Tibial artery (tissue), 4 donors: ENCODE measurements around the gene MRPL4.
"Not testable (repeated sequence)": the region's sequence is repeated elsewhere in the genome, so short reads cannot be mapped to it uniquely, and the experiment has no call there.

ENCODE experiments used
- DNase-seq, 2 donors: peaks; one replicate each; pipeline ENCODE4 v3.0.0-alpha.2; 2019
- H3K27ac ChIP-seq, 2 donors: fragments of 200-600 bp; sonication (generic) in 1 of 2; 1 replicate in 1 of 2; 2 replicates in 1 of 2; pipeline ENCODE4 v1.5.1; 2018 to 2019; ENCODE audit warnings: mild to moderate bottlenecking in 1 of 2
- H3K27me3 ChIP-seq, 2 donors: fragments of 200-600 bp; sonication (generic) in 1 of 2; one replicate each; pipeline versions ENCODE4 v1.5.1 to v1.6.0; 2016 to 2019
- H3K36me3 ChIP-seq, 3 donors: fragments of 200-600 bp; sonication (generic) in 2 of 3; one replicate each; pipeline ENCODE4 v1.5.1; 2016 to 2019; ENCODE audit warnings: mild to moderate bottlenecking in 2 of 3
- H3K4me1 ChIP-seq, 4 donors: fragments of 200-600 bp; sonication (generic) in 2 of 4; 1 replicate in 3 of 4; 2 replicates in 1 of 4; pipeline ENCODE4 v1.5.1; 2016 to 2019
- H3K4me3 ChIP-seq, 2 donors: fragments of 200-600 bp; sonication (generic) in 1 of 2; 1 replicate in 1 of 2; 2 replicates in 1 of 2; pipeline ENCODE4 v1.5.1; 2018 to 2019; ENCODE audit warnings: mild to moderate bottlenecking in 2 of 2
- H3K9me3 ChIP-seq, 3 donors: fragments of 200-600 bp; sonication (generic) in 1 of 3; one replicate each; pipeline ENCODE4 v1.5.1; 2016 to 2019
- CTCF ChIP-seq, 2 experiments: fragments of 200-600 bp in 1 of 2; fragments of 450-650 bp in 1 of 2; IDR thresholded peaks; one replicate each; pipeline ENCODE4 v1.5.1; 2017 to 2019; ENCODE audit warnings: antibody characterized with exemption in 2 of 2, mild to moderate bottlenecking in 1 of 2, moderate library complexity in 1 of 2
- intact Hi-C: fragments of 100-400 bp; cut with DNase I; formaldehyde crosslinking; loops from one replicate; pipeline ENCODE4 v1.15.0; 2023; ENCODE audit warnings: low total_unique reads

The MRPL4 gene

GRCh38 chr19:10277795-10278589, 26.0 kb downstream of the MRPL4 start:
- peaks cover 0 to 15% (median 6%) of the 10 kb centered on the region in 3 donors for H3K36me3 ChIP-seq
- H3K27me3 ChIP-seq, result peaks cover 0 to 8% of the 10 kb centered on the region in 2 donors

GRCh38 chr19:10278935-10279334, 26.9 kb downstream of the MRPL4 start:
- DNase-seq, result no peak
- intact Hi-C loops, result no loop called here
- TF ChIP-seq CTCF (IDR thresholded peaks at IDR 0.05), result no peak
- H3K4me3 ChIP-seq, result no peak overlapping the region
- no peaks in the 10 kb centered on the region for H3K4me1 ChIP-seq
- peaks cover 0 to 18% (median 10%) of the 10 kb centered on the region in 3 donors for H3K36me3 ChIP-seq
- H3K27me3 ChIP-seq, result peaks cover 0 to 12% of the 10 kb centered on the region in 2 donors
- no peak overlapping the region for H3K27ac ChIP-seq
- no peaks in the 10 kb centered on the region for H3K9me3 ChIP-seq

More at GRCh38 chr19:10277795-10278589, 26.0 kb downstream of the MRPL4 start:
- DNase-seq, result no peak
- Histone ChIP-seq H3K4me1 (no peaks in the 10 kb centered on the region), H3K27ac (no peak overlapping the region), H3K9me3 (no peaks in the 10 kb centered on the region), H3K4me3 (no peak overlapping the region)
- intact Hi-C loops, result no loop called here
- no peak for TF ChIP-seq CTCF (IDR thresholded peaks at IDR 0.05)

DNA sequence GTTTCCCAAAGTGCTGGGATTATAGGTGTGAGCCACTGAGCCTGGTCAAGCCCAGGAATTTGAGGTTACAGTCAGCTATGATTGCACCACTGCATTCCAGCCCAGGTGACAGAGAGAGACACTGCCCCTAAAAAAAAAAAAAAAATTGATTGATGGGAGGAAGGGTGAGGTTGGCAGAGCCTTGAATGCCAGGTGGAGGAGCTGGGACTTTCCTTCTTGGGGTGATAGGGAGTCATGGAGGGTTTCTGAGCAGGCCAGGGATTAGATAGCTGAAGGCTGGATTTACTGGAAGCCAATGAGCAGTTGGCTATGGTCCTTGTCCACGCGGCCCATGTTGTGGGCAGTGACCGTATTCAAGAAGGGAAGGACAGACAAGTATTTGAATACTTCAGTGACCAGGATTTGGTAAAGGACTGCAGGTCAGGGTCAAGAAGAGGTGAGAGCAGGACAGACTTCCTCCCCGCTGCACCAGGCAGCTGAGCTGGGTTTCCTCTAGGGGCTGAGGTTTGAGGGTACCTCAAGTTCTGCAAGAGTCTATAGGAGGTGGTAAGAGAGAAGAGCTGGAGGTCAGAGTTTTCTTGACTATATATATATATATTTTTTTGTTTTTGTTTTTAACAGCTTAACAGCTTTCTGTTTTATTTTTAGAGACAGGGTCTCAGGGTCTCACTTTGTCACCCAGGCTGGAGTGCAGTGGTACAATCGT, 27.9 kb downstream of the MRPL4 start:
- Histone ChIP-seq H3K36me3 (peaks cover 0 to 24% (median 15%) of the 10 kb centered on the region in 3 donors), H3K4me3 (no peak overlapping the region), H3K4me1 (no peaks in the 10 kb centered on the region), H3K27ac (no peak overlapping the region), H3K9me3 (no peaks in the 10 kb centered on the region), H3K27me3 (peaks cover 0 to 21% of the 10 kb centered on the region in 2 donors)
- intact Hi-C loops, result no loop called here
- no peak for DNase-seq
- no peak for TF ChIP-seq CTCF (IDR thresholded peaks at IDR 0.05)

DNA sequence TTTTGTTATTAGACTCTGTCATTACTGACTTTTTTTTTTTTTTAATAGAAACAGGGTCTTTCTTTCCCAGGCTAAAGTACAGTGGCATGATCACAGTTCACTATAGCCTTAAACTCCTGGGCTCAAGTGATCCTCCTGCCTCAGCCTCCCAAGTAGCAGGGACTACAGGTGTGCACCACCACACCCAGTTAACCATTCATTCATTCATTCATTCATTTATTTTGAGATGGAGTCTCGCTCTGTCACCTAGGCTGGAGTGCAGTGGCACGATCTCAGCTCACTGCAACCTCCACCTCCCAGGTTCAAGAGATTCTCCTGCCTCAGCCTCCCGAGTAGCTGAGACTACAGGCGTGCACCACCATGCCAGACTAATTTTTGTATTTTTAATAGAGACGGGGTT, 30.0 kb downstream of the MRPL4 start:
- H3K4me3 ChIP-seq, intact Hi-C loops, DNase-seq, H3K4me1 ChIP-seq, H3K27ac ChIP-seq, H3K9me3 ChIP-seq: not testable (repeated sequence)
- peaks cover 0 to 29% (median 21%) of the 10 kb centered on the region in 3 donors for H3K36me3 ChIP-seq
- H3K27me3 ChIP-seq, result peaks cover 0 to 34% of the 10 kb centered on the region in 2 donors

GRCh38 chr19:10283301-10284064, 31.5 kb downstream of the MRPL4 start:
- DNase-seq, result no peak
- no peak overlapping the region for H3K4me3 ChIP-seq
- peaks cover under 1 to 48% of the 10 kb centered on the region in 2 donors for H3K27me3 ChIP-seq
- no peak for TF ChIP-seq CTCF (IDR thresholded peaks at IDR 0.05)
- H3K27ac ChIP-seq, result no peak overlapping the region
- H3K36me3 ChIP-seq, result peaks cover 0 to 29% (median 21%) of the 10 kb centered on the region in 3 donors
- peaks cover 0 to 15% (median 10%) of the 10 kb centered on the region in 4 donors for H3K4me1 ChIP-seq
- intact Hi-C loops, result no loop called here
- no peaks in the 10 kb centered on the region for H3K9me3 ChIP-seq
